SK-N-MC (cell line): Measurements from ENCODE around the gene ZDHHC1.

Experiments
- EZH2 ChIP-seq: fragments of 200-600 bp; sonication (generic); IDR thresholded peaks from one replicate; pipeline ENCODE4 v1.6.1; 2017; ENCODE audit warnings: antibody characterized with exemption
- FOXP2 ChIP-seq: optimal IDR thresholded peaks from 2 replicates; pipeline ENCODE3; 2011; ENCODE audit warnings: mild to moderate bottlenecking, moderate library complexity; ENCODE audit not compliant: insufficient read depth; ENCODE audit errors: extremely low read length, control extremely low read depth
- POLR2AphosphoS5 ChIP-seq: IDR thresholded peaks from 2 replicates; pipeline ENCODE4 v1.6.1; 2012; ENCODE audit warnings: mild to moderate bottlenecking, low read depth, low read length, borderline replicate concordance

- TF ChIP-seq EZH2, result no peak
- TF ChIP-seq POLR2AphosphoS5, result no peak
- TF ChIP-seq FOXP2, result no peak
These were observed 7.5 kb upstream of the ZDHHC1 start for GRCh38 chr16:67423611-67424260.
